Nephron (organoid): ENCODE data around the gene RNF128.
"Not testable (repeated sequence)": the region's sequence is repeated elsewhere in the genome, so short reads cannot be mapped to it uniquely, and the experiment has no call there.

Experiments used
- H3K27ac Mint-ChIP-seq, 3 experiments: 2 replicates each; pipeline ENCODE4 v1.8.0; 2020; ENCODE audit warnings: mixed read lengths in 3 of 3, mild to moderate bottlenecking in 2 of 3, moderate library complexity in 1 of 3
- H3K27me3 Mint-ChIP-seq: 2 replicates; pipeline ENCODE4 v1.8.0; 2021; ENCODE audit warnings: low read depth, mild to moderate bottlenecking, moderate library complexity, mixed read lengths
- H3K36me3 Mint-ChIP-seq: 2 replicates; pipeline ENCODE4 v1.8.0; 2020; ENCODE audit warnings: low read depth, mixed read lengths
- H3K4me1 Mint-ChIP-seq: 2 replicates; pipeline ENCODE4 v1.8.0; 2020; ENCODE audit warnings: mixed read lengths
- H3K4me3 Mint-ChIP-seq, 3 experiments: 2 replicates each; pipeline ENCODE4 v1.8.0; 2020; ENCODE audit warnings: mild to moderate bottlenecking in 3 of 3, mixed read lengths in 3 of 3, moderate library complexity in 2 of 3
- H3K9me3 Mint-ChIP-seq: 2 replicates; pipeline ENCODE4 v1.8.0; 2020; ENCODE audit warnings: mixed read lengths
- CTCF ChIP-seq, 3 experiments: fragments of 200-600 bp; sonication (generic); IDR thresholded peaks; one replicate each; pipeline ENCODE4 v1.5.0; 2021; ENCODE audit warnings: antibody characterized with exemption in 3 of 3; ENCODE audit not compliant: unreplicated experiment in 3 of 3

RNF128 gene

DNA sequence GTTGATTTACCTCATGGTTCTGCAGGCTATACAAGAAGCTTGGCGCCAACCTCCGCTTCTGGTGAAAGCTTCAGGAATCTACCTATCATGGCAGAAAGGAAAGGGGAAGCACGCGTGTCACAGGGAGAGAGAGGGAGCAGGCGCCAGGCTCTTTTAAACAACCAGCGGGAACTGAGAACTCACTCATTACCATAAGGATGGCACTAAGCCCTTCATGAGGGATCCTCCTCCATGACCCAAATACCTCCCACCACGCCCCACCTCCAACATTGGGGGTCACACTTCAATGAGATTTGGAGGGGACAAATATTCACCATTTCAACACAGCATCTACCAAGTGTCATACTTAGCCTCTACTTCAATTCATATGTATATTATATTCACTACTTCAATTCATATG lies 57.2 kb downstream of the RNF128 start:
- no peak overlapping the region for H3K4me3 Mint-ChIP-seq
- no peak for TF ChIP-seq CTCF (IDR thresholded peaks at IDR 0.05; ENCODE audit: unreplicated experiment in 3 of 3)
- H3K27ac Mint-ChIP-seq, result no peak overlapping the region
- no peaks in the 10 kb centered on the region for H3K27me3 Mint-ChIP-seq
- no peaks in the 10 kb centered on the region for H3K4me1 Mint-ChIP-seq
- H3K36me3 Mint-ChIP-seq, result no peaks in the 10 kb centered on the region
- no peaks in the 10 kb centered on the region for H3K9me3 Mint-ChIP-seq

- H3K4me3 Mint-ChIP-seq, result no peak overlapping the region
- TF ChIP-seq CTCF (IDR thresholded peaks at IDR 0.05; ENCODE audit: unreplicated experiment in 3 of 3), result peak; percentile 35 to 53 (median 40)
- no peaks in the 10 kb centered on the region for H3K9me3 Mint-ChIP-seq
- no peaks in the 10 kb centered on the region for H3K36me3 Mint-ChIP-seq
- no peaks in the 10 kb centered on the region for H3K4me1 Mint-ChIP-seq
- no peak overlapping the region for H3K27ac Mint-ChIP-seq
- no peaks in the 10 kb centered on the region for H3K27me3 Mint-ChIP-seq
These were observed 65.0 kb downstream of the RNF128 start for GRCh38 chrX:106791495-106791894.

DNA sequence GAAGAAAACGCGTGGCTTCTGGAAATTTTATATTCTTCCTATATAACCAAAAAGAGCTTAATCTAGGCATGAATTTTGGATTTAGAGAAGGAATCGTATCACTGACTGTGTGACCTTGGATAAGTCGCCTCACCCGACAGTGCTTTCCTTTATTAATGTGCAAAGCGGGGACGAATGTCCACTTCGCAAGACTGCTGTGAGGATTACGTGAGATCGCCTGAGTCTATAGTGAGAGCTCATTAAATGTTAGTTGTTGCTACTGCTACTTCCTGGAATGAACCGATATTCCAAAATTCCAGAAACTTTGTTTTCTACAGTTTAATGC lies 75.5 kb downstream of the RNF128 start:
- Mint-ChIP-seq H3K27me3 (peaks cover 40% of the 10 kb centered on the region), H3K4me1 (peaks cover 5% of the 10 kb centered on the region), H3K4me3 (peak overlapping the region; percentile 94 to 100 (median 95)), H3K9me3 (peaks cover 3% of the 10 kb centered on the region), H3K27ac (peak overlapping the region in 1 of 3 experiments; percentile 70), H3K36me3 (no peaks in the 10 kb centered on the region)
- no peak for TF ChIP-seq CTCF (IDR thresholded peaks at IDR 0.05; ENCODE audit: unreplicated experiment in 3 of 3)

GRCh38 chrX:106802388-106803275 lies 76.1 kb downstream of the RNF128 start, which contains the start of gene TBC1D8B:
TSS of gene TBC1D8B (plus strand) at chrX:106802673. CDS start at chrX:106802854, 181 bp downstream.
- H3K4me1 Mint-ChIP-seq, result peaks cover 5% of the 10 kb centered on the region
- H3K27me3 Mint-ChIP-seq, result peaks cover 40% of the 10 kb centered on the region
- peak within 1 kb of the TSS; percentile 94 to 100 (median 95) for H3K4me3 Mint-ChIP-seq
- H3K9me3 Mint-ChIP-seq, result peaks cover 3% of the 10 kb centered on the region
- TF ChIP-seq CTCF (IDR thresholded peaks at IDR 0.05; ENCODE audit: unreplicated experiment in 3 of 3), result no peak
- no peaks in the 10 kb centered on the region for H3K36me3 Mint-ChIP-seq
- peak within 1 kb of the TSS; percentile 38 to 92 (median 70) for H3K27ac Mint-ChIP-seq

GRCh38 chrX:106811131-106811910 lies 84.8 kb downstream of the RNF128 start:
- no peak for TF ChIP-seq CTCF (IDR thresholded peaks at IDR 0.05; ENCODE audit: unreplicated experiment in 3 of 3)
- peaks cover 6% of the 10 kb centered on the region for H3K9me3 Mint-ChIP-seq
- H3K36me3 Mint-ChIP-seq, result no peaks in the 10 kb centered on the region
- H3K27me3 Mint-ChIP-seq, result no peaks in the 10 kb centered on the region
- no peak overlapping the region for H3K4me3 Mint-ChIP-seq
- no peak overlapping the region for H3K27ac Mint-ChIP-seq
- H3K4me1 Mint-ChIP-seq, result no peaks in the 10 kb centered on the region

GRCh38 chrX:106812930-106813329 lies 86.4 kb downstream of the RNF128 start:
- not testable (repeated sequence) for H3K36me3 Mint-ChIP-seq, H3K4me1 Mint-ChIP-seq, H3K4me3 Mint-ChIP-seq, H3K27me3 Mint-ChIP-seq, H3K27ac Mint-ChIP-seq
- peaks cover 11% of the 10 kb centered on the region for H3K9me3 Mint-ChIP-seq

DNA sequence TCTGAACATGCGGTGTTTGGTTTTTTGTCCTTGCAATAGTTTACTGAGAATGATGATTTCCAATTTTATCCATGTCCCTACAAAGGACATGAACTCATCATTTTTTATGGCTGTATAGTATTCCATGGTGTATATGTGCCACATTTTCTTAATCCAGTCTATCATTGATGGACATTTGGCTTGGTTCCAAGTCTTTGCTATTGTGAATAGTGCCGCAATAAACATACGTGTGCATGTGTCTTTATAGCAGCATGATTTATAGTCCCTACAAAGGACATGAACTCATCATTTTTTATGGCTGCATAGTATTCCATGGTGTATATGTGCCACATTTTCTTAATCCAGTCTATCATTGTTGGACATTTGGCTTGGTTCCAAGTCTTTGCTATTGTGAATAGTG lies 87.6 kb downstream of the RNF128 start:
- not testable (repeated sequence) for H3K4me3 Mint-ChIP-seq, H3K36me3 Mint-ChIP-seq, H3K27me3 Mint-ChIP-seq, H3K4me1 Mint-ChIP-seq, H3K27ac Mint-ChIP-seq
- peaks cover 11% of the 10 kb centered on the region for H3K9me3 Mint-ChIP-seq
